Tibial nerve (tissue), 4 donors: ENCODE results near the gene BMPR1B.

Experiments
- CTCF ChIP-seq, 5 experiments: fragments of 200-600 bp in 3 of 5; fragments of 450-650 bp in 2 of 5; sonication (generic) in 3 of 5; IDR thresholded peaks; one replicate each; pipeline ENCODE4 v1.5.1; 2016 to 2019; ENCODE audit warnings: antibody characterized with exemption in 5 of 5, mild to moderate bottlenecking in 3 of 5, moderate library complexity in 2 of 5
- EP300 ChIP-seq, 2 donors: sonication (generic); formaldehyde crosslinking; IDR thresholded peaks; one replicate each; pipeline ENCODE4 v1.6.1; 2017; ENCODE audit warnings: antibody characterized with exemption in 2 of 2, mild to moderate bottlenecking in 1 of 2

- TF ChIP-seq CTCF (IDR thresholded peaks at IDR 0.05) (no peak), EP300 (IDR thresholded peaks at IDR 0.05) (no peak)
These were observed 112.4 kb downstream of the BMPR1B start for GRCh38 chr4:94870146-94870545.
